OCI-LY7 (cell line): ENCODE results near the gene DGCR8. TPM values are rescaled to one million over a fixed set of nuclear protein-coding genes. Genes with fewer than 3 reads are reported as not detected.

ENCODE experiments used
- BruUV-seq: library from RNA; stranded (reverse); fragments of 400-500 nt; replicated peaks from 2 replicates; lab custom pipeline; 2021; lab: Mats Ljungman, UMichigan
- CTCF ChIA-PET: fragments of 300-600 bp; sonication (Branson Sonifier 250); formaldehyde crosslinking; loops from one replicate; lab custom pipeline; 2022; ENCODE audit warnings: antibody characterized with exemption; ENCODE audit not compliant: unreplicated experiment; lab: Charles Lee
- POLR2A ChIA-PET: fragments of 300-600 bp; sonication (Branson Sonifier 250); formaldehyde crosslinking; loops from one replicate; lab custom pipeline; 2022; ENCODE audit warnings: antibody characterized with exemption; lab: Charles Lee
- DNase-seq: peaks from one replicate; pipeline ENCODE4 v3.0.0-alpha.2; 2015; ENCODE audit warnings: low spot score
- H2AFZ ChIP-seq: fragments of 200-600 bp; sonication (generic), shearing (Covaris generic); 2 replicates; pipeline ENCODE4 v1.6.1; 2014; ENCODE audit warnings: mild to moderate bottlenecking, antibody characterized with exemption, low read length, moderate library complexity
- H3K27ac ChIP-seq: fragments of 200-600 bp; sonication (generic); 2 replicates; pipeline ENCODE4 v1.5.1; 2014; ENCODE audit warnings: mixed run types, low read depth, mild to moderate bottlenecking, moderate library complexity, low read length, inconsistent platforms; ENCODE audit not compliant: poor library complexity, severe bottlenecking
- H3K36me3 ChIP-seq: fragments of 200-600 bp; sonication (generic); 2 replicates; pipeline ENCODE4 v1.6.1; 2014; ENCODE audit warnings: mild to moderate bottlenecking, antibody characterized with exemption, low read length, moderate library complexity, mixed read lengths; ENCODE audit not compliant: insufficient read depth
- H3K4me1 ChIP-seq: fragments of 200-600 bp; sonication (generic); 2 replicates; pipeline ENCODE4 v1.5.1; 2014; ENCODE audit warnings: mild to moderate bottlenecking, low read length; ENCODE audit not compliant: insufficient read depth, poor library complexity, severe bottlenecking
- H3K4me2 ChIP-seq: fragments of 200-600 bp; sonication (generic); 2 replicates; pipeline ENCODE4 v1.6.1; 2014; ENCODE audit warnings: mild to moderate bottlenecking, low read length
- H3K4me3 ChIP-seq: fragments of 200-600 bp; sonication (generic); 2 replicates; pipeline ENCODE4 v1.5.1; 2014; ENCODE audit warnings: mild to moderate bottlenecking, low read depth, low read length; ENCODE audit not compliant: poor library complexity, severe bottlenecking
- H3K79me2 ChIP-seq: fragments of 200-600 bp; sonication (generic); 2 replicates; pipeline ENCODE4 v1.6.1; 2016; ENCODE audit warnings: low read depth, mild to moderate bottlenecking, low read length, moderate library complexity, mixed read lengths; ENCODE audit not compliant: insufficient read depth
- H3K9me2 ChIP-seq: fragments of 200-600 bp; sonication (generic); 2 replicates; pipeline ENCODE4 v1.6.1; 2016; ENCODE audit warnings: mild to moderate bottlenecking, low read length, mixed read lengths; ENCODE audit not compliant: insufficient read depth
- H3K9me3 ChIP-seq: fragments of 200-600 bp; sonication (generic); 2 replicates; pipeline ENCODE4 v1.6.1; 2014; ENCODE audit warnings: mild to moderate bottlenecking, mixed run types, low read length, mixed read lengths
- H4K20me1 ChIP-seq: fragments of 200-600 bp; sonication (generic); 2 replicates; pipeline ENCODE4 v1.6.1; 2014; ENCODE audit warnings: mild to moderate bottlenecking, antibody characterized with exemption, low read length, moderate library complexity, mixed read lengths; ENCODE audit not compliant: insufficient read depth
- EZH2phosphoT487 ChIP-seq: fragments of 200-600 bp; sonication (generic); IDR thresholded peaks from 2 replicates; pipeline ENCODE4 v1.6.1; 2018; ENCODE audit warnings: low read depth, borderline replicate concordance, mild to moderate bottlenecking, mixed run types, antibody characterized with exemption, low read length, moderate library complexity, mixed read lengths
- intact Hi-C: fragments of 100-400 bp; cut with micrococcal nuclease; formaldehyde crosslinking; loops from one replicate; pipeline ENCODE4 v1.10.0; 2022; ENCODE audit not compliant: unreplicated experiment
- total RNA-seq, 2 experiments: library from RNA; depleted of rRNA in 1 of 2; stranded (reverse); fragments of >200 nt in 1 of 2; shearing (Covaris generic) in 1 of 2; gene quantifications; 2 replicates each; pipeline ENCODE4 v1.2.3, GENCODE V29; 2014 to 2022
- TF ChIP-seq, protein P1 (sequence below): fragments of 200-600 bp; sonication (generic); conservative IDR thresholded peaks from 2 replicates; pipeline ENCODE4 v1.5.1; 2014; ENCODE audit warnings: mild to moderate bottlenecking, antibody characterized with exemption, low read length, moderate library complexity, mixed read lengths

The DGCR8 gene
- total RNA-seq, 2 experiments from 2014 or later = 49.5 to 68.2 TPM

DNA sequence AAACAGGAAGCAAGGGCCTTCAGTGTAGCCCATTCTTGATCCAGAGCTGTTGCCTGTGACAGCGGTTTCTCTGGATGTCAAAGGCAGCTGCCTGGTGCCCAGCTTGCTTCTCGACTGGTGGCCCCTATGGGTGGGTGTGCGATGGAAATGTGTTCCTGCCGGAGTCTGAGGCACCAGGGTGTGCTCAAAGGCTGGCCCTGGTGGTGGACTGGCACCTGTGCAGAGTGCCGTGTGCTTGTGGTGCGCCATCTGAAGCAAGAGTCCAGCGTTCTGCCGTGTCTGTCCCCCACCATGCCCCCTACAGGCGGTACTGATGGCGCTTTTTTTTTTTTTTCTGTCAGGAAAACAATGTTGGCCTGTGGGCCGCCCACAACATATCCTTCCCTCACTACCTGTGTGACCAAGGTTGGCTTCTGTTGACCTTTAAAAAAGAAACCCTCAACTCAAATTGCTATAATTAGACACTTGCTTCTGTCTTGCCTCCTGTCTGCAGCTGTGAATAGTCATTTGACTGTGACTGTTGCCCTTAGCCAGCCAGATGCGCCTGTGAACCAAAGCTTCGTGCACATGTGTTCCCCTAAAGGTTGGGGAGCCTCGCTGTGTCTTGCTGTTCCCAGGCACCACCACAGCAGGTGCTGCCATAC, 31.1 kb downstream of the DGCR8 start:
- intact Hi-C loops = loop anchor here (1.0 kb wide), 1 partner anchor 141 kb away; no protein-coding TSS in a partner anchor

DNA sequence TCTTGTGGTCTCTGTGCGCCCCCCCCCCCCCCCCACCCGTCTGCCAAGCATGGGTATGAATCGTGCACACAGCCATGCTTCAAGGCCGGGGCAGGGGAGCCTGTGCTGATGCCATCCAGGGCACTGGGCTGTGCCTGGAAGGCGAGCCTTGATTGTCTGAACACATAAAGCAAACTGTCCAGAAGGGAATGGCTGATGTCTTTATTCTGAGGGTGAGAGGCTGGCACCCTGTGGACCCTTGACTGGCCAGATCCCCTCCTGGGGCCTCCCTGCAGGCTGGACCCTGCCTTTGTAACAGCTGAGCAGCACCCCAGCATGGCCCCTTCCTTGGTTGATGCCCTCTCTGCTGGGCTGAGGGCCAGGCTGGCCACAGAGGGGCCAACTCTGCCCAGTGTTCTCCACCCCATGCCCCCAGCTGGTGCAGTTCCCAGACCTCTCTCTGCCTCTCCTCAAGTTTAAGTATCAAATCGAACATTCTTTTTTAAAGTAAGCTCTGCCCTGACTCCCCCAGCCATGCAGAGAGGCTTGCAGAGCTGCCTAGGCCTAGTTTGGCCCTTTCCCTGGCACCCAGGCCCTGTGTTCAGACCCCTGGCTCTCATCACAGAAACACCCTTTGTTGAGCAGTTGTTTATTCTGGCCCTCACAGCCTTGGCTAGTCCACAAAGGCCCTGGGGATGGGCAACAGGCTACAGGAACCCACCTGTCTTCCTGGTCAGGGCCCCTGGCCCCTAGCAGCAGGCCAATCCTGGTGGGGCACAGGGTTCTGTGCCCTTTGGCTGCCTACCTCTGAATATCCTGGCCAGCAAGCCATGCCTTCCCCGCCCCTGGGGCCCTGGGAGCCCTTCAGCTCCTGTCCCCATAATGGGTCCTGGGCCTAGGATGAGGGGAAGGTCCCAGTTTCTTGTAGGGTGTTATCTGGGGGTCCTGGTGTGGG, 31.9 kb downstream of the DGCR8 start:
- ChIA-PET CTCF (no interaction called here), POLR2A (no interaction called here)
- H3K36me3 ChIP-seq = peaks cover 90% of the 10 kb centered on the region
- H3K9me2 ChIP-seq = no peaks in the 10 kb centered on the region
- no peak for DNase-seq
- H3K4me3 ChIP-seq = no peak overlapping the region
- peaks cover 32% of the 10 kb centered on the region for H3K4me1 ChIP-seq
- H3K79me2 ChIP-seq = peaks cover 20% of the 10 kb centered on the region; the same call in 1 of the 2 replicates
- H3K9me3 ChIP-seq = no peaks in the 10 kb centered on the region
- H2AFZ ChIP-seq = no peak overlapping the region
- TF ChIP-seq, protein P1, sequence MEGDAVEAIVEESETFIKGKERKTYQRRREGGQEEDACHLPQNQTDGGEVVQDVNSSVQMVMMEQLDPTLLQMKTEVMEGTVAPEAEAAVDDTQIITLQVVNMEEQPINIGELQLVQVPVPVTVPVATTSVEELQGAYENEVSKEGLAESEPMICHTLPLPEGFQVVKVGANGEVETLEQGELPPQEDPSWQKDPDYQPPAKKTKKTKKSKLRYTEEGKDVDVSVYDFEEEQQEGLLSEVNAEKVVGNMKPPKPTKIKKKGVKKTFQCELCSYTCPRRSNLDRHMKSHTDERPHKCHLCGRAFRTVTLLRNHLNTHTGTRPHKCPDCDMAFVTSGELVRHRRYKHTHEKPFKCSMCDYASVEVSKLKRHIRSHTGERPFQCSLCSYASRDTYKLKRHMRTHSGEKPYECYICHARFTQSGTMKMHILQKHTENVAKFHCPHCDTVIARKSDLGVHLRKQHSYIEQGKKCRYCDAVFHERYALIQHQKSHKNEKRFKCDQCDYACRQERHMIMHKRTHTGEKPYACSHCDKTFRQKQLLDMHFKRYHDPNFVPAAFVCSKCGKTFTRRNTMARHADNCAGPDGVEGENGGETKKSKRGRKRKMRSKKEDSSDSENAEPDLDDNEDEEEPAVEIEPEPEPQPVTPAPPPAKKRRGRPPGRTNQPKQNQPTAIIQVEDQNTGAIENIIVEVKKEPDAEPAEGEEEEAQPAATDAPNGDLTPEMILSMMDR = no peak
- no peak for TF ChIP-seq EZH2phosphoT487
- H3K4me2 ChIP-seq = peak overlapping the region; percentile 33; the same call in 1 of the 2 replicates
- peak overlapping the region; percentile 84 for H3K27ac ChIP-seq
- no peaks in the 10 kb centered on the region for H4K20me1 ChIP-seq
- no TSS peak for BruUV-seq
- intact Hi-C loops = loop anchor here (1.0 kb wide), 1 partner anchor 142 kb away; no protein-coding TSS in a partner anchor

More for the DNA sequence above, 31.1 kb downstream of the DGCR8 start:
- Histone ChIP-seq H4K20me1 (no peaks in the 10 kb centered on the region), H3K9me2 (no peaks in the 10 kb centered on the region), H3K9me3 (no peaks in the 10 kb centered on the region), H2AFZ (no peak overlapping the region), H3K27ac (peak overlapping the region; percentile 84), H3K79me2 (peaks cover 12% of the 10 kb centered on the region; the same call in 1 of the 2 replicates), H3K4me3 (no peak overlapping the region), H3K36me3 (peaks cover 98% of the 10 kb centered on the region), H3K4me2 (peak overlapping the region; percentile 18; the same call in 1 of the 2 replicates), H3K4me1 (peaks cover 32% of the 10 kb centered on the region)
- ChIA-PET POLR2A (interaction anchor here (0.6 kb wide), 1 partner anchor 169 kb away, joined by 3 read pairs; no protein-coding TSS in a partner anchor), CTCF (interaction anchor here (0.5 kb wide), 1 partner anchor 149 kb away, joined by 9 read pairs; no protein-coding TSS in a partner anchor)
- BruUV-seq = no TSS peak
- TF ChIP-seq EZH2phosphoT487 = no peak
- TF ChIP-seq, protein P1 = peak; percentile 79
- DNase-seq = peak; percentile 67
